GM19395 (cell line): Measurements from ENCODE around the gene EDC3.

Experiments
- ATAC-seq: cut with Tn5 transposase; IDR thresholded peaks from one replicate; pipeline ENCODE4 v1.9.1; 2021; ENCODE audit warnings: mild to moderate bottlenecking, moderate library complexity; ENCODE audit not compliant: unreplicated experiment

The EDC3 gene

GRCh38 chr15:74585191-74585590, 110.6 kb downstream of the EDC3 start:
- no peak for ATAC-seq

DNA sequence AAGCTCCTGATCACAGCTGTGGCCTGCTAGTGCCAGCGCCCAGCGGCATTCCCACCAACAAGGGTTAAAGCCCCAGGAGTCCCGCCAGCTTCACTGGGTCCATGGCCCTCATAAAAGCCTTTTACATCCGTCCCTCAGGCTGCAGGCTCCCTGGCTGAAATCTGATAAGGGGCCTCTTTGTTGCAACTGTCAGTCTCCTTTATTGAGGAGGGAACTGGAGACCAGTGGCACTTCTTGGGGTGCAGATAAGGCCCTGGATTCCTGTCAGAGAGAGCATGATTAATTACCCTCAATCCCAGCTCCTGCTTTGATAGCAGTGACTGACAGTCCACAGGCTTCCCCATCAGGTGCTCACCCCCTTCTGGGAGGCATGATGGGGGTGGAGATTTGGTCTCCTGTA, 111.0 kb downstream of the EDC3 start:
- no peak for ATAC-seq

DNA sequence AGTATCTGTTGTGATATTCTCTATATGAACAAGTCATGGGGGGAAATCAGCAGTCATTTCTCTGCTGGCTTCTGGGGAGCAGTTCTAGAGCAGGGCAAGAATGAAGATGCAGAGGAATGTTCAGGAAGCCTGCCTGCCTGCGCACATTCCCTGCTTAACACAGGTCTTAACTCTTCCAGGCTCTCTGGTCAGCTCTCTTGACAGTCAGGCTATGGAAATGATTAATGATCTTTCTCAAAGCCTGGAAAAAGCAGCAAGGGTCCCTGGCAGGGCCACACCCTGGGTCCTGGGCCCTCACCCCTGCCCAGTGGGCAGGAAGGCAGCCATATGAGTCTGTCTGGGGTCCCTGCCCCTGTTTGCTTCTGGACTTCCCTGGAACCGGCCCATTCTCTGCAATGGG, 111.6 kb downstream of the EDC3 start:
- no peak for ATAC-seq
